Measurements from ENCODE around the gene PRKG2.
A peak's percentile ranks its signal among the peaks of the same experiment; 100 is the strongest.
"Not testable (repeated sequence)": the region's sequence is repeated elsewhere in the genome, so short reads cannot be mapped to it uniquely, and the experiment has no call there.

Gene PRKG2

GRCh38 chr4:81214144-81214880 lies 710 bp downstream of the PRKG2 start:
- no peak for DNase-seq

- DNase-seq, result no peak
Observed at GRCh38 chr4:81213671-81214070, 1.4 kb downstream of the PRKG2 start.

DNA sequence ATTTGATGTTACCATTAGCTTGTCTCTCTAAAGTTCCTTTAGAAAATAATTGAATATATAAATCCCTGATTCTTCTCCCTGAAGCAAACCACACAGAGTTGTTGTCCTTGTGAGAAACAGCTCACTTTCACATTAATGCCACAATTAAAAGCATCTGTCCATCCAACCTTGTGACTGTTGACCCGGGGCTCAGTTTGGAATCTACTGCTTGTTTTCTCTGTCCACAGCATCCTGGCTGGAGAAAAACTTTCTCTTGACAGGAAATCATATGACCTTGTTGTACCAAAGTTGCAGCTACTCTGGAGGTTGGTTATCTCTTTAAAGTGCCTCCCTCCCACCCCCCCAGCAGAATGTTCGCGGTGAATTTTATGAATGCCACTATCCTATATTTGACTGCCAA lies 3.1 kb downstream of the PRKG2 start:
- no peak for DNase-seq

- peak; percentile 62 for DNase-seq
Observed at GRCh38 chr4:81207828-81208227, 7.2 kb downstream of the PRKG2 start.

- no peak for DNase-seq
Observed at GRCh38 chr4:81205302-81205701, 9.7 kb downstream of the PRKG2 start.

DNA sequence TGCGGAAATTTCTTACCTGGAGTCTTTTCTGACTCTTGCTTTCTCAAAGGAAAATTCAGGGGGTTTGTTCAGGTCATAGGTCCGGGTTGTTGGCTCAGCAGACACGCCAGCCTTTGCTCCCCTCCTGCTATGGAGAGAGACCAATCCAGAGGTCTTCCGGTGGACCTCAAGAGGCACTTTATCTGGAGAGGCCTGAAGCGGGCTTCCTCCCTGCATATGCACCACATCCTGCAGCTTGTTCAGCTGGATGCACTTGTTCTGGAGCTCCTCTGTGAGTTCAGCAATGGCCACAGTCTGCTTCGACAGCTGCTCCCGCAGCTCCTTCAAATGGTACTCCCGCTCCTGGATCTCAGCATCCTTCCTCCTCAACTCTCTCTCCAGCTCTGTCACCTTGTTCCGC lies 10.5 kb downstream of the PRKG2 start:
- DNase-seq, result no peak

DNA sequence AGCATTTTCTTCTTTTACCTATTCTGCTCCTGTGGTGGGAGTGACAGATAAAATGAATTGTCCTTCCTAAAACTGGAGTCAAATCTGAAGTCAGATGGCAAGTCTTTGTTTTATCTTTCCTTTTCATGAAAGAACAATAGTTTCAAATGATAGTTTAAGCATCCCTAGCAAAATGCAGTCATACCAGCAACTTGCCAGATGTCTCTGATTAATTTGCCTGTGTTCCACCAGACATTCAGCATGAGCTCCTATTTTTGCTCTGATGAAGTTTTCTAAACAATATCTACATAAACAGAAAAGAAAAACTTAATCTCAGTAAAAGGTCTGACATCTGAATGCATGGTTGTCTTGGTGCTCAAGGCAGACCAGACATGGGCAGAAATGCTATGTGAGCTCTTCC lies 15.2 kb downstream of the PRKG2 start:
- no peak for DNase-seq

DNA sequence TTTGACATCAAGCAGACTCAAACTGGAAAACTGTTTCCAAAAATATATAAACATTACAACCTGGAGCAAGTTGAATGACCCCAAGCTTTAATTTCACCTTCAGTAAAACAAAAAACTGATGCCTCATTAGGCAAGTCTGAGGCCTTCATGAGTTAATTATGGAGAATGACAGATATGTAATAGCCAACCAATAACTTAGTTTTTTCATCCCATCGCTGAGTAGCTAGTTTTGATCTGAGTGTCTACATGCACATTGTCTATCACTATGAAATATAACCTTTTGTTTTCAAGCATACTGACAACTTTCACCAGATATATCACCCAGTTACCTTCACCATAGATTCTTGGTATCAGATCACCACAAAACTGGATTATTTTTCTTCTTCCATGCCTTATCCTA lies 16.4 kb downstream of the PRKG2 start:
- no peak for DNase-seq

GRCh38 chr4:81197864-81198524 lies 17.0 kb downstream of the PRKG2 start:
- no peak for DNase-seq

DNA sequence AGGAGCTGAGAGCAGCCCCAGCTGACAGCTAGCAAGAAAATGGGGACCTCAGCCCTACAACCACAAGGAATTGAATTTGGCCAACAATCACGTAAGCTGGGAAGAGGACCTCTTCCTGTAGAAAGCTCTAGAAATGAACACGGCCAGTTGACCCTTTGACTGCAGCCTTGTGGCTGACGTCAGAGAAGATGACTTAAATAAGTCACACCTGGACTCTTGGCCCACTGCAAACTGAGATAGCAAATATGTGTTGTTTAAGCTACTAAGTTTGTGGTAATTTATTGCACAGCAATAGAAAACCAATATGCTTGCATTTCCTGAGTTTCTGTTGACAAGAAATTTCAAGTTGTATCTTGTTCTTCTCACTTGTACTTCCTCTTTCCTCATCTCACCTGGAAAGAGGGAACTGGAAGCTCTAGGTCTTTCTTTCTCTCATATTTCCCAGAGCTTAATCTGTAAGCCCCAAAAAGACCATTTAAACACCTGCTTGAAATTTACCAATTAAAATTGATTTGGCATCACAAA lies 18.8 kb downstream of the PRKG2 start:
- DNase-seq, result no peak

DNA sequence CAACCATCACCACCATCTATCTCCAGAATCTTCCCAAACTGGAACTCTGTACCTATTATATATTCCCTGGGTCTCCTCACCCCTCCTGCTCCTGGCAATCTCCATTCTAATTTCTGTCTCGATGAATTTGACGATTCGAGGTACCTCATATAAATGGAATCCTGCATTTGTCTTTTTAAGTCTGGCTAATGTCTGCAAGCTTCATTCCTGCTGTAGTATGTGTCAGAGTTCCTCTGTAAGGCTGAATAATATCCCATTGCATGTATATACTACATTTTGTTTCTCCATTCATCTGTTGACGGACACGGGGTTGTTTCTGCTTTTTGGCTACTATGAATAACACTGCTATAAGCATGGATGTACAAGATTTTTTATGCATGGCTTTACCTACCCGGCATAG lies 19.5 kb downstream of the PRKG2 start:
- no peak for DNase-seq

- no peak for DNase-seq
Observed at GRCh38 chr4:81194286-81194685, 20.7 kb downstream of the PRKG2 start.

DNA sequence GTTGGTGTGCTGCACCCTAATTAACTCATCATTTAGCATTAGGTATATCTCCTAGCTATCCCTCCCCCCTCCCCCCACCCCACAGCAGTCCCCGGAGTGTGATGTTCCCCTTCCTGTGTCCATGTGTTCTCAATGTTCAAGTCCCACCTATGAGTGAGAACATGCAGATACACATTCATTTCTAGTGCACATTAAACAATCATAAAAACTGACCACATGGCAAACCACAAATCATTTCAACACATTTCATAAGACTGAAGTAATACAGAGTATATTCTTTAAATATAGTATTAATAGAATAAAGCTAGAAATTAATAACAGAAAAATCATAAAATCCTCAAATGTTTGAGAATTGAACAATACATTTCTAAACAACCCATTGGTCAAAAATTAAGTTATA lies 34.1 kb downstream of the PRKG2 start:
- no peak for DNase-seq

DNA sequence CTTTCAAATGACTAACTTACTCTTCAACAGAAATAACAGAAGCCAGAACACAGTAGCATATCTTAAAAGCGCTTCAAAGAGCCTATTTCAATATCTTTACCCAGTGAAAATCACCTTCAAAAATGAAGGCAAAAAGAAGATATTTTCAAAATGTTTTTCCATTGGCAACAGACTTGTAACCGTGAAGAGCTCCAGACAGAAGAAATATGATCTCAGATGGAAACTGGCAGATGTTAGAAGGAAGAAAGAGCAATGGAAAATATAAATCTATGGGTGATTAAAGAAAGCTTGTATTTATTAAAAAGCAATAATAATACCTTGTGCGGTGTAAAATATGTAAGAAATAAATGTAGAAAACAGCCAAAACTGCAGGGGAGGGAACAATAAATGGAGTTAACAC lies 35.7 kb downstream of the PRKG2 start:
- no peak for DNase-seq

DNA sequence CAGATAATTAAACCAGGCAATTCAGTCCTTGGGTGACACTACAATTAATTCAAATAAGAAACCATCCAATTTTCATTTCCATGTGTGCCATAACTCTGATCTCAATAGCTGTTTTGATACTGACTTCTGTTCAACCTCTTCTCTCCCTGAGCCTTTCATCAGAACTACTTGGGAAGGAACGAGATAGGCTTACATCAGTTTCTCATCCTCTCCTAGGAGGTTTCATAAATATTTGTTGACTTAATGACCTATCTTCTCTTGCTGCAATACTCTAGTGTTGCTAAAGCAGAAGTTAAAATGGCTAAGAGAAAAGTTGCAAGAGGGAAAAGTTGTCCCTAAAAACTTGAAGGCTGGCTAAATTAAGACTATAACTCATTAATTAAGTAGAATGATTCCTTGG lies 41.8 kb downstream of the PRKG2 start:
- DNase-seq, result no peak

DNA sequence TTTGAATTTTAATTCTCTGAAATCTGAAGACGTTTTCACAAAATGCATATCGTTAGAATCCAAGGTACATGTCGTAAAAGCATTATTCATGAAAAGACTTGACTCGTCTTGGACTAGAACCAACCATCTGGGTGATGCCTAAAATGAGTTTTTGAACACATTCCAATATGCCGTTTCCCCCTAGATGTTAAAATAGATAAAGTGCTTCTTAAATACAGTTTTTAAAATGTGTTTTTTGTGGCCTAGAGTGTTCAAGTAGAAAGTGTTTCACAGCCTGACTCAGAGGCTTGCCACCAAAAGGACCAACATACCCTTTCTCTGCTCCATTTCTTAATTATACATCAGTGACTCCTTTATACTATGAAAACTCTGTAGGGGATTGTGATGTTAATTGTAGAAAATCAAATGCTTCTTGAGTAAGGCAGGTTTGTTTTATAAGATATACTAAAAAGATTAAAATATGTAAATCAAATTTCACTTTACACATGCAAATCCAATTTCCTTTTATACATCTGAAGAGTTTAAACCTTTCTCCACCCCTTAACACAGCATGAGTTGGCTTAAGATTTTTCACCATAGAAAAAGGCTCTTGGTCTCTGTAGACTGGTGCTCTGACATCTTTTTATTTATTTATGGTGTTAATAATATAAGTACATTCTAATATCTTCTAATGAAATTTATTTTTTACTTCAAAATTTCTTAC lies 48.4 kb downstream of the PRKG2 start:
- DNase-seq, result no peak

GRCh38 chr4:81165861-81166430 lies 49.1 kb downstream of the PRKG2 start:
- DNase-seq, result no peak

GRCh38 chr4:81164623-81165416 lies 50.2 kb downstream of the PRKG2 start:
- DNase-seq, result no peak

DNA sequence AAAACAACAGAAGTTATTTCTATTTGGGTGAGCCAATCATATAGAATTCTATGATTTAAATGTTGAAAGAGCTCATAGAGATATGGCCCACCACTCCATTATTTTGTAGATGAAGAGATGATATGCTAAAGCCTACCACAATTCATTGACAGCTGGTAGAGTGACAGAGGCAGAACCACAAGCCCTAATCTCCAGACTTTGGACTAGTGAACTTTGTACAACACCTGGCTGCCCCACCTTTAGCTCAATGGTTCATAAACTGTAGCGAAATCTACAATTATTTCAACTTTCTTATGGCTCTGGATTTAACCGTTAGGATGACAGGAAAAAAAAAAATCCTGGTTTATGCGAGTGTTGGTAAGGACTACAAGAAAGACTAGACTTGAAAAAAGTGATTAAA lies 50.9 kb downstream of the PRKG2 start:
- no peak for DNase-seq

- no peak for DNase-seq
Observed at GRCh38 chr4:81162752-81163458, 52.1 kb downstream of the PRKG2 start.

- not testable (repeated sequence) for DNase-seq
Observed at GRCh38 chr4:81153714-81154323, 61.2 kb downstream of the PRKG2 start.

All from amniotic stem cell (primary cell).